Neural cell (in vitro differentiated cells): ENCODE measurements around the gene HEPHL1. TPM values are rescaled to one million over a fixed set of nuclear protein-coding genes. Genes with fewer than 3 reads are reported as not detected.

Experiments used
- H2AFZ ChIP-seq: fragments of 200-600, 300-800 bp; sonication (generic), shearing (Covaris generic); 2 replicates; pipeline ENCODE4 v1.6.0; 2014; ENCODE audit warnings: low read depth, mild to moderate bottlenecking, antibody characterized with exemption, low read length, moderate library complexity
- H3F3A ChIP-seq: fragments of 200-600 bp; shearing (Covaris generic); 2 replicates; pipeline ENCODE4 v1.6.1; 2016; ENCODE audit warnings: mild to moderate bottlenecking, moderate library complexity, mixed read lengths, antibody characterized with exemption, low read length; ENCODE audit not compliant: insufficient read depth, poor library complexity, severe bottlenecking
- H3K27ac ChIP-seq: fragments of 200-600, 300-800 bp; sonication (generic), shearing (Covaris generic); 2 replicates; pipeline ENCODE4 v1.5.1; 2014; ENCODE audit warnings: mild to moderate bottlenecking, low read length, moderate library complexity
- H3K27me3 ChIP-seq: fragments of 300-800, 200-600 bp; sonication (generic), shearing (Covaris generic); 2 replicates; pipeline ENCODE4 v1.6.0; 2014; ENCODE audit warnings: mild to moderate bottlenecking, low read depth, low read length, moderate library complexity; ENCODE audit not compliant: insufficient read depth
- H3K36me3 ChIP-seq: fragments of 300-800, 200-600 bp; sonication (generic), shearing (Covaris generic); 2 replicates; pipeline ENCODE4 v1.5.1; 2014; ENCODE audit warnings: mild to moderate bottlenecking, antibody characterized with exemption, low read length, moderate library complexity; ENCODE audit not compliant: insufficient read depth
- H3K4me2 ChIP-seq: fragments of 300-800, 200-600 bp; sonication (generic), shearing (Covaris generic); 2 replicates; pipeline ENCODE4 v1.6.0; 2014; ENCODE audit warnings: mild to moderate bottlenecking, low read length
- H3K4me3 ChIP-seq: fragments of 300-800, 200-600 bp; sonication (generic), shearing (Covaris generic); 2 replicates; pipeline ENCODE4 v1.5.1; 2014; ENCODE audit warnings: mild to moderate bottlenecking, low read length, moderate library complexity
- H3K79me2 ChIP-seq: fragments of 200-600 bp; shearing (Covaris generic); replicated peaks from 2 replicates; pipeline ENCODE4 v1.6.0; 2014; ENCODE audit warnings: mild to moderate bottlenecking, low read length, moderate library complexity; ENCODE audit not compliant: insufficient read depth
- H3K9ac ChIP-seq: fragments of 300-800, 200-600 bp; sonication (generic), shearing (Covaris generic); 2 replicates; pipeline ENCODE4 v1.6.1; 2016; ENCODE audit warnings: mild to moderate bottlenecking, low read length, mixed read lengths
- H3K9me2 ChIP-seq: fragments of 200-600 bp; shearing (Covaris generic); 2 replicates; pipeline ENCODE4 v1.6.1; 2016; ENCODE audit warnings: mild to moderate bottlenecking, low read length, mixed read lengths; ENCODE audit not compliant: insufficient read depth
- H3K9me3 ChIP-seq: fragments of 200-600, 300-800 bp; sonication (generic), shearing (Covaris generic); 2 replicates; pipeline ENCODE4 v1.6.1; 2016; ENCODE audit warnings: mild to moderate bottlenecking, mixed run types, low read length, moderate library complexity, mixed read lengths
- H4K20me1 ChIP-seq: fragments of 200-600 bp; shearing (Covaris generic); 2 replicates; pipeline ENCODE4 v1.6.1; 2016; ENCODE audit warnings: mild to moderate bottlenecking, mixed run types; ENCODE audit not compliant: insufficient read depth
- EP300 ChIP-seq: fragments of 450-650 bp; conservative IDR thresholded peaks from 2 replicates; pipeline ENCODE4 v1.6.1; 2014; ENCODE audit warnings: antibody characterized with exemption, mild to moderate bottlenecking, moderate library complexity; ENCODE audit not compliant: poor library complexity, severe bottlenecking
- EZH2 ChIP-seq: fragments of 200-600, 300-800 bp; shearing (Covaris generic), sonication (generic); IDR thresholded peaks from 2 replicates; pipeline ENCODE4 v1.6.1; 2014; ENCODE audit warnings: antibody characterized with exemption, low read length, borderline replicate concordance, mild to moderate bottlenecking; ENCODE audit not compliant: insufficient read depth, poor library complexity, severe bottlenecking
- MXI1 ChIP-seq: fragments of 450-650 bp; conservative IDR thresholded peaks from 2 replicates; pipeline ENCODE4 v1.6.1; 2014; ENCODE audit warnings: antibody characterized with exemption, mild to moderate bottlenecking; ENCODE audit not compliant: poor library complexity, severe bottlenecking
- POLR2AphosphoS5 ChIP-seq: IDR thresholded peaks from 2 replicates; pipeline ENCODE4 v1.6.1; 2012
- RAD21 ChIP-seq: fragments of 450-650 bp; conservative IDR thresholded peaks from 2 replicates; pipeline ENCODE4 v1.6.1; 2014; ENCODE audit warnings: antibody characterized with exemption, mild to moderate bottlenecking, moderate library complexity
- REST ChIP-seq: IDR thresholded peaks from 2 replicates; pipeline ENCODE4 v1.6.1; 2012; ENCODE audit warnings: borderline replicate concordance
- SMC3 ChIP-seq: fragments of 450-650 bp; conservative IDR thresholded peaks from 2 replicates; pipeline ENCODE4 v1.6.1; 2014; ENCODE audit warnings: antibody characterized with exemption, mild to moderate bottlenecking, moderate library complexity; ENCODE audit not compliant: poor library complexity
- TAF1 ChIP-seq: IDR thresholded peaks from 2 replicates; pipeline ENCODE4 v1.6.1; 2012; ENCODE audit warnings: low read depth
- polyA plus RNA-seq: library from polyadenylated mRNA; depleted of rRNA; stranded (reverse); fragments of >200 nt; gene quantifications from 2 replicates; pipeline ENCODE4 v1.2.3, GENCODE V29; 2014
- TF ChIP-seq, protein P1 (sequence below): fragments of 450-650 bp; IDR thresholded peaks from 2 replicates; pipeline ENCODE4 v1.5.1; 2014; ENCODE audit warnings: antibody characterized with exemption, mild to moderate bottlenecking, moderate library complexity; ENCODE audit not compliant: poor library complexity, severe bottlenecking

Gene HEPHL1
- polyA plus RNA-seq, 1 donor from 2014 or later, result not detected

DNA sequence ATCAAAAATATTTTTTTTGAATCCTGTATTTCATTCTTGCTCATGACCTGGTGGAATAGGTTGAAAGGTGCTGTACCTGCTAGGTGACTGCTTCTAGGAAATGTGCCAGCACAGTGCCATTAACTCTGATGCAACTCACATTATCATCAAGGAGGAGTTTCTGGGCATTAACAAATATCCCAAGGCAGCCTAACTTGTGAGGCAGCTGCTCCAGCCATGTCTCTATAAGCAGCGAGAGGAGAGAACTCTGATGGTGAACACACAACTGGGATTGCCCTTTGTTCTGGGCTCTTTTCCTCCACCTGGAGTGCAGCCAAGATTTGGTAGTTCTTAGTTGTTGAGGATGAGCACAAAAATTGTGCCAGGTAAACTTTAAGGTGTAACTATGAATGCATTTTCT, 25.6 kb downstream of the HEPHL1 start:
- H3K36me3 ChIP-seq, result no peaks in the 10 kb centered on the region
- no peak overlapping the region for H3K27ac ChIP-seq
- H3K4me2 ChIP-seq, result no peak overlapping the region
- no peaks in the 10 kb centered on the region for H3K9me3 ChIP-seq
- no peaks in the 10 kb centered on the region for H3K9me2 ChIP-seq
- no peaks in the 10 kb centered on the region for H3K27me3 ChIP-seq
- no peak overlapping the region for H2AFZ ChIP-seq
- H3K9ac ChIP-seq, result no peak overlapping the region
- no peak for TF ChIP-seq REST
- TF ChIP-seq, protein P1, sequence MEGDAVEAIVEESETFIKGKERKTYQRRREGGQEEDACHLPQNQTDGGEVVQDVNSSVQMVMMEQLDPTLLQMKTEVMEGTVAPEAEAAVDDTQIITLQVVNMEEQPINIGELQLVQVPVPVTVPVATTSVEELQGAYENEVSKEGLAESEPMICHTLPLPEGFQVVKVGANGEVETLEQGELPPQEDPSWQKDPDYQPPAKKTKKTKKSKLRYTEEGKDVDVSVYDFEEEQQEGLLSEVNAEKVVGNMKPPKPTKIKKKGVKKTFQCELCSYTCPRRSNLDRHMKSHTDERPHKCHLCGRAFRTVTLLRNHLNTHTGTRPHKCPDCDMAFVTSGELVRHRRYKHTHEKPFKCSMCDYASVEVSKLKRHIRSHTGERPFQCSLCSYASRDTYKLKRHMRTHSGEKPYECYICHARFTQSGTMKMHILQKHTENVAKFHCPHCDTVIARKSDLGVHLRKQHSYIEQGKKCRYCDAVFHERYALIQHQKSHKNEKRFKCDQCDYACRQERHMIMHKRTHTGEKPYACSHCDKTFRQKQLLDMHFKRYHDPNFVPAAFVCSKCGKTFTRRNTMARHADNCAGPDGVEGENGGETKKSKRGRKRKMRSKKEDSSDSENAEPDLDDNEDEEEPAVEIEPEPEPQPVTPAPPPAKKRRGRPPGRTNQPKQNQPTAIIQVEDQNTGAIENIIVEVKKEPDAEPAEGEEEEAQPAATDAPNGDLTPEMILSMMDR, result no peak
- no peak for TF ChIP-seq MXI1
- TF ChIP-seq RAD21, result no peak
- TF ChIP-seq TAF1, result no peak
- no peak for TF ChIP-seq SMC3
- no peak for TF ChIP-seq POLR2AphosphoS5
- TF ChIP-seq EP300, result no peak
- no peak for TF ChIP-seq EZH2
- no peaks in the 10 kb centered on the region for H3K79me2 ChIP-seq
- H4K20me1 ChIP-seq, result no peaks in the 10 kb centered on the region
- no peak overlapping the region for H3K4me3 ChIP-seq
- no peaks in the 10 kb centered on the region for H3F3A ChIP-seq

GRCh38 chr11:94048032-94048709, 27.0 kb downstream of the HEPHL1 start:
- Histone ChIP-seq H3K4me2 (no peak overlapping the region), H2AFZ (no peak overlapping the region), H3K9me2 (no peaks in the 10 kb centered on the region), H3K4me3 (no peak overlapping the region), H3F3A (no peaks in the 10 kb centered on the region), H3K9ac (no peak overlapping the region), H3K27ac (no peak overlapping the region), H3K9me3 (no peaks in the 10 kb centered on the region), H3K27me3 (no peaks in the 10 kb centered on the region), H4K20me1 (no peaks in the 10 kb centered on the region), H3K36me3 (no peaks in the 10 kb centered on the region), H3K79me2 (no peaks in the 10 kb centered on the region)
- TF ChIP-seq, protein P1, result no peak
- TF ChIP-seq REST (no peak), TAF1 (no peak), MXI1 (no peak), SMC3 (no peak)
